ENCODE results near the gene DTX1.

DTX1 gene

GRCh38 chr12:113137861-113138783 lies 81.6 kb downstream of the DTX1 start:
- Histone ChIP-seq H3K4me1 (ENCODE audit: control insufficient read depth, insufficient read depth, low read length) (peaks cover 6% of the 10 kb centered on the region; the same call in 1 of the 2 replicates), H3K9me3 (ENCODE audit: control insufficient read depth, insufficient read depth, low read depth, low read length) (no peaks in the 10 kb centered on the region), H3K36me3 (ENCODE audit: control insufficient read depth in 2 of 2, insufficient read depth in 1 of 2, low read length in 2 of 2) (no peaks in the 10 kb centered on the region), H3K4me3 (ENCODE audit: low read depth, low read length) (no peak overlapping the region), H3K27ac (ENCODE audit: extremely low read depth, low read depth, low read length) (no peak overlapping the region)
- no peak for TF ChIP-seq IKZF3 (tag by site-specific recombination; IDR thresholded peaks at IDR 0.05)
- 0 out of 2 replicates have a peak, but pooled peaks have one; percentile 25 for TF ChIP-seq ZBTB20 (tag by site-specific recombination; IDR thresholded peaks at IDR 0.05)
- ChIA-PET CTCF (interaction anchor here (1.7 to 2.0 kb wide), 2 partner anchors 15 to 90 kb away, joined by 7 to 8 read pairs; no protein-coding TSS in a partner anchor), POLR2A (no interaction called here)

DNA sequence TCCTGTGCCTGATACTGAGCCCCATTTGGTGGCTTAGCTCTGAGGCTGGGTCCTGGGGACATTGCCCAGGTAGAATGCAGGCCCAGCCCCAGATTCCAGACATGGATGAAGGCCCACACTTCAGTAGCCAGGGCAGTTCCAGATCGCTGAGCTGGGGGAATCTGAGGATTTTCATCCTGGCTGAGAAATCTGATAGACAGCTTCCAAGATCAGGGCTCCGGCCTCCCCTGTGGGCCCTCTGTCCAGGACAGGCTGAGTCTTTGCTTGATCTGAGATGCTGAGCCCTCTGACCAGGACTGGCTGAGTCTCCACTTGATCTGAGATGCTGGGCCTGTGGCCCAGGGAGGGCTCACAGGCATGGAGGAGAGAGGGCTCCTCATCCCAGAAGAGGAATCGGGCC lies 82.3 kb downstream of the DTX1 start:
- Histone ChIP-seq H3K36me3 (ENCODE audit: control insufficient read depth in 2 of 2, insufficient read depth in 1 of 2, low read length in 2 of 2) (no peaks in the 10 kb centered on the region), H3K9me3 (ENCODE audit: control insufficient read depth, insufficient read depth, low read depth, low read length) (no peaks in the 10 kb centered on the region), H3K27ac (ENCODE audit: extremely low read depth, low read depth, low read length) (no peak overlapping the region), H3K4me1 (ENCODE audit: control insufficient read depth, insufficient read depth, low read length) (peaks cover 6% of the 10 kb centered on the region; the same call in 1 of the 2 replicates), H3K4me3 (ENCODE audit: low read depth, low read length) (no peak overlapping the region)
- TF ChIP-seq ZBTB1 (tag by site-specific recombination; IDR thresholded peaks at IDR 0.05) (no peak), ZNF76 (tag by site-specific recombination; IDR thresholded peaks at IDR 0.05; ENCODE audit: borderline replicate concordance, low read depth) (no peak), ATF2 (tag by site-specific recombination; IDR thresholded peaks at IDR 0.05; ENCODE audit: low read depth) (no peak), ZNF350 (tag by site-specific recombination; IDR thresholded peaks at IDR 0.05) (no peak), ZSCAN5A (tag by site-specific recombination; IDR thresholded peaks at IDR 0.05) (no peak), ZNF391 (tag by site-specific recombination; IDR thresholded peaks at IDR 0.05; ENCODE audit: borderline replicate concordance, low read depth) (no peak), ZNF2 (tag by site-specific recombination; IDR thresholded peaks at IDR 0.05) (no peak), ZNF548 (tag by site-specific recombination; IDR thresholded peaks at IDR 0.05) (no peak), ZNF132 (tag by site-specific recombination; IDR thresholded peaks at IDR 0.05; ENCODE audit: borderline replicate concordance) (no peak), ZNF239 (tag by site-specific recombination; IDR thresholded peaks at IDR 0.05) (no peak), ZNF112 (tag by site-specific recombination; IDR thresholded peaks at IDR 0.05) (no peak), ZNF707 (tag by site-specific recombination; IDR thresholded peaks at IDR 0.05) (no peak)
- TF ChIP-seq, protein P1, sequence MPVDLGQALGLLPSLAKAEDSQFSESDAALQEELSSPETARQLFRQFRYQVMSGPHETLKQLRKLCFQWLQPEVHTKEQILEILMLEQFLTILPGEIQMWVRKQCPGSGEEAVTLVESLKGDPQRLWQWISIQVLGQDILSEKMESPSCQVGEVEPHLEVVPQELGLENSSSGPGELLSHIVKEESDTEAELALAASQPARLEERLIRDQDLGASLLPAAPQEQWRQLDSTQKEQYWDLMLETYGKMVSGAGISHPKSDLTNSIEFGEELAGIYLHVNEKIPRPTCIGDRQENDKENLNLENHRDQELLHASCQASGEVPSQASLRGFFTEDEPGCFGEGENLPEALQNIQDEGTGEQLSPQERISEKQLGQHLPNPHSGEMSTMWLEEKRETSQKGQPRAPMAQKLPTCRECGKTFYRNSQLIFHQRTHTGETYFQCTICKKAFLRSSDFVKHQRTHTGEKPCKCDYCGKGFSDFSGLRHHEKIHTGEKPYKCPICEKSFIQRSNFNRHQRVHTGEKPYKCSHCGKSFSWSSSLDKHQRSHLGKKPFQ (tag by site-specific recombination; IDR thresholded peaks at IDR 0.05) = no peak
- TF ChIP-seq, protein P2, sequence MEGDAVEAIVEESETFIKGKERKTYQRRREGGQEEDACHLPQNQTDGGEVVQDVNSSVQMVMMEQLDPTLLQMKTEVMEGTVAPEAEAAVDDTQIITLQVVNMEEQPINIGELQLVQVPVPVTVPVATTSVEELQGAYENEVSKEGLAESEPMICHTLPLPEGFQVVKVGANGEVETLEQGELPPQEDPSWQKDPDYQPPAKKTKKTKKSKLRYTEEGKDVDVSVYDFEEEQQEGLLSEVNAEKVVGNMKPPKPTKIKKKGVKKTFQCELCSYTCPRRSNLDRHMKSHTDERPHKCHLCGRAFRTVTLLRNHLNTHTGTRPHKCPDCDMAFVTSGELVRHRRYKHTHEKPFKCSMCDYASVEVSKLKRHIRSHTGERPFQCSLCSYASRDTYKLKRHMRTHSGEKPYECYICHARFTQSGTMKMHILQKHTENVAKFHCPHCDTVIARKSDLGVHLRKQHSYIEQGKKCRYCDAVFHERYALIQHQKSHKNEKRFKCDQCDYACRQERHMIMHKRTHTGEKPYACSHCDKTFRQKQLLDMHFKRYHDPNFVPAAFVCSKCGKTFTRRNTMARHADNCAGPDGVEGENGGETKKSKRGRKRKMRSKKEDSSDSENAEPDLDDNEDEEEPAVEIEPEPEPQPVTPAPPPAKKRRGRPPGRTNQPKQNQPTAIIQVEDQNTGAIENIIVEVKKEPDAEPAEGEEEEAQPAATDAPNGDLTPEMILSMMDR (tag by site-specific recombination; IDR thresholded peaks at IDR 0.05) = no peak
- ChIA-PET CTCF (interaction anchor here (0.6 to 2.0 kb wide), 4 partner anchors 15 to 145 kb away, joined by 3 to 8 read pairs (median 6); no protein-coding TSS in a partner anchor), POLR2A (no interaction called here)

All from HEK293 (cell line).